ENCODE measurements around the gene CDCA5.

The CDCA5 gene

DNA sequence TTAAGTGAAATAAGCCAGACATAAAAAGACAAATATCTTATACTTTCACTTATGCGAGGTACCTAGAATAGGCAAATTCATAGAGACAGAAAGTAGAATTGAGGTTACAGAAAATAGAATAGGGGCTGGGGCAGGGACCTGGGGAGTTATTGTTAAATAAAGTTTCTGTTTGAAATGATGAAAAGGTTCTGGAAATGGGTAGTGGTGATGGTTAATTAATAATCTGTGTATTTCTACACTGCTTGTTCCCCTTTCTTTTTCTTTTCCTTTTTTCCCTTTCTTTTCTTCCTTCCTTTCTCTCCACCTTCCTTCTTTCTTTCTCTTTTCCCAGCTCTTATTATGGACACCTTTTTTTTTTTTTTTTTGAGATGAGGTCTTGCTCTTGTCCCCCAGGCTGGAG is 28.3 kb downstream of the CDCA5 start:
- no peak for DNase-seq (ENCODE audit: low read depth)
- TF ChIP-seq CTCF (conservative IDR thresholded peaks at IDR 0.05; ENCODE audit: low read depth, low read length): no peak
- no peak overlapping the region for H3K4me3 ChIP-seq (ENCODE audit: low read depth, low read length)

GRCh38 chr11:65053827-65054508 is 29.9 kb downstream of the CDCA5 start:
- H3K4me3 ChIP-seq (ENCODE audit: low read depth, low read length): no peak overlapping the region
- no peak for DNase-seq (ENCODE audit: low read depth)

DNA sequence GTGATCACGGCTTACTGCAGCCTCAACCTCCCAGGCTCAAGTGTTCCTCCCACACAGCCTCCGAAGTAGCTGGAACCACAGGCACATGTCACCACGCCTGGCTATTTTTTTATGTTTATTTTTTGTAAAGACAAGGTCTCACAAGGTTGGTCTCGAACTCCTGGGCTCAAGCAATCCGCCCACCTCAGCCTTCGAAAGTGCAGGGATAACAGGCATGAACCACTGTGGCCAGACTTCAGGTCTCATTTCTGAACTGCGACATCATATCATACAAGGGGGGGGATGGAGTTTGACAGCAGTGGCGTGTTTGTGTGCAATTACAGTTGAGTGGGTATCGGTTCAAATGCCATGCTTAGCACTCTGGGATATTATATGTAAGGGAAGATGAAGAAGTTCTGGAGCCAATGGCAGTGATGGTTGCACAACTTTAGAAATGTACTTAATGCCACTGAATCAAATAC is 32.4 kb downstream of the CDCA5 start:
- H3K4me3 ChIP-seq (ENCODE audit: low read depth, low read length): no peak overlapping the region
- DNase-seq (ENCODE audit: low read depth): no peak
- TF ChIP-seq CTCF (conservative IDR thresholded peaks at IDR 0.05; ENCODE audit: low read depth, low read length): no peak

More at GRCh38 chr11:65053827-65054508, 29.9 kb downstream of the CDCA5 start:
- TF ChIP-seq CTCF (conservative IDR thresholded peaks at IDR 0.05; ENCODE audit: low read depth, low read length): no peak

DNA sequence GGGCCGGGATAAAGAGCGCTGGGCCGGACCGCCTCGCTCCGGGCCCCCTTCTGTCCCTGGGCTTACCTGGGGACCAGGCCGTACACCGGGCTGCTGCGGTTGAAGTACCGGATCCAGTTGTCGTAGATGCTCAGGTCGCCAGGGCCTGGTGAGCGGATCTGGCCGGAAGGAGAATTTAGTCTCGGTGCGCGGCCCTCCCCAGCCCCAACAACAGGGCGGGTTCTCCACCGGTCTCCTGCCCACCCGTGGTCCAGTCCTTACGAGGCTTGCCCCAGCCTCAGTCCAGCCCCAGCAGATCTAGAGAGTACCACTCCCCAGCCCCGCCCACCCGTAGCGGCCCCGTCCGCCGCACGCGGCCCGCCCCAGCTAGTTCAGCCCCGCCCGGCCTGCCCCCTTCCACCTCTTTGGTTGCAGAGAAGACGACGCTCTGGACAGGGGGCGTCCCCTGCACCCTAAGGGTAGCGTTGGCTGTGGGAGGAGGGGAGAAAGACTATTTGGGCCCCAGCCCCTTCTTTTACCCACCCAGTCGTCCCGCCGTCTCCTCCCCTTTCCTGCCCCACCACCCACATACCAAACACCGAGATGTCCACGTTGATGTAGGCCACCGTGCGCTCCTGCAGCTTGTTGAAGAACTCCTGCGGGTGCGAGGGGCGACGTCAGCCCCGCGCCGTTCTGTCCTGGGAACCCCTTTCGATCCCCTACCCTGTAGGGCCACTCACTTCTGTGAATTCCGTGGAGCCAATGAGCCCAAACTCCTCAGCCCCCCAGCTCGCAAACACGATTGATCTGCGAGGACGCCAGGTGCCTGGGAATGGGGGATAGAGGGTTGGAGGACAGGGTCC is 36.0 kb downstream of the CDCA5 start:
- peak; percentile 19 for DNase-seq (ENCODE audit: low read depth)
- H3K4me3 ChIP-seq (ENCODE audit: low read depth, low read length): peak overlapping the region; percentile 63
- TF ChIP-seq CTCF (conservative IDR thresholded peaks at IDR 0.05; ENCODE audit: low read depth, low read length): no peak

GRCh38 chr11:65045728-65046127 is 38.1 kb downstream of the CDCA5 start:
- DNase-seq (ENCODE audit: low read depth): no peak
- H3K4me3 ChIP-seq (ENCODE audit: low read depth, low read length): no peak overlapping the region
- TF ChIP-seq CTCF (conservative IDR thresholded peaks at IDR 0.05; ENCODE audit: low read depth, low read length): no peak

DNA sequence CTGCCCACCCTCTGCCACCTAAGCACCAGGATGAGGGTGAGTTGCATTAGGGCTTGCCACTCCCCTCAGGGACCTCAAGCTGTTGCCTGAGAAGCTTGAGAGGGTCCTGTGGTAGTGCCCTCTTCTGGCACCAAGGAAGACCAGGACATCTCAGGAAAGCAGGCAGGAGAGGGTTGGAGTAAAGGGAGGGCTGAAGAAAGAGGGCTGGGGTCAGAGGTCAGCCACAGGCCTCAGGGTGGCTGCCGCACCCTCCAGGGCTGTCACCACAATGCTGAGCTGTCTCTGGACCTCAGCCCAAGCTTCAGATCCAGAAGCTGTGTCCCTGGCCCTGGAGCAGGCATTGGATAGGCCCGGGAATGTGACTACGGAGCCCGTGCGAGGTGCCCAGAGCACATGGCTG is 38.8 kb downstream of the CDCA5 start:
- no peak for TF ChIP-seq CTCF (conservative IDR thresholded peaks at IDR 0.05; ENCODE audit: low read depth, low read length)
- DNase-seq (ENCODE audit: low read depth): no peak
- no peak overlapping the region for H3K4me3 ChIP-seq (ENCODE audit: low read depth, low read length)

Data from choroid plexus epithelial cell (primary cell).